ENCODE measurements around the gene PKD1L1.
A peak's percentile ranks its signal among the peaks of the same experiment; 100 is the strongest.

- TF ChIP-seq CEBPB (IDR thresholded peaks at IDR 0.05) (no peak; a peak in 1 of 4 replicates), JUN (IDR thresholded peaks at IDR 0.05) (no peak), CTCF (IDR thresholded peaks at IDR 0.05) (peak; percentile 97), MAX (IDR thresholded peaks at IDR 0.05) (no peak)
These were observed 129.3 kb downstream of the PKD1L1 start for GRCh38 chr7:47818796-47819606.
